Central memory CD8-positive, alpha-beta T cell (primary cell): ENCODE measurements around the gene BTN2A1.
A peak's percentile ranks its signal among the peaks of the same experiment; 100 is the strongest.

Experiments used
- ATAC-seq: fragments of 150-1000 bp; cut with Tn5 transposase; replicated peaks from 2 replicates; pipeline ENCODE4 v1.10.0; 2022; ENCODE audit warnings: mild to moderate bottlenecking, moderate FRiP score, moderate number of reproducible peaks; ENCODE audit not compliant: poor library complexity, severe bottlenecking; ENCODE audit errors: extremely low read depth
- DNase-seq, 2 donors: peaks; one replicate each; pipeline ENCODE4 v3.0.0; 2021; ENCODE audit warnings: low spot score in 2 of 2
- H3K27ac Mint-ChIP-seq: one replicate; pipeline ENCODE4 v1.8.0; 2022; ENCODE audit warnings: low read depth, mild to moderate bottlenecking, moderate library complexity, mixed read lengths
- H3K27me3 Mint-ChIP-seq: one replicate; pipeline ENCODE4 v1.8.0; 2022; ENCODE audit warnings: mixed read lengths
- H3K36me3 Mint-ChIP-seq: one replicate; pipeline ENCODE4 v1.8.0; 2022; ENCODE audit warnings: mild to moderate bottlenecking, moderate library complexity, mixed read lengths; ENCODE audit not compliant: insufficient read depth
- H3K4me1 Mint-ChIP-seq: one replicate; pipeline ENCODE4 v1.8.0; 2022; ENCODE audit warnings: mixed read lengths
- H3K4me3 Mint-ChIP-seq: one replicate; pipeline ENCODE4 v1.8.0; 2022; ENCODE audit warnings: mild to moderate bottlenecking, moderate library complexity, mixed read lengths
- H3K9me3 Mint-ChIP-seq: one replicate; pipeline ENCODE4 v1.8.0; 2022; ENCODE audit warnings: mixed read lengths

Gene BTN2A1

GRCh38 chr6:26439151-26440125, 18.3 kb upstream of the BTN2A1 start:
- no peak for DNase-seq
- Mint-ChIP-seq H3K36me3 (peaks cover 11% of the 10 kb centered on the region), H3K27ac (peak overlapping the region; percentile 100), H3K27me3 (no peaks in the 10 kb centered on the region), H3K9me3 (peaks cover 3% of the 10 kb centered on the region), H3K4me1 (peaks cover 41% of the 10 kb centered on the region), H3K4me3 (peak overlapping the region; percentile 99)
- no peak for ATAC-seq

- Mint-ChIP-seq H3K27me3 (no peaks in the 10 kb centered on the region), H3K36me3 (peaks cover 26% of the 10 kb centered on the region), H3K27ac (peak overlapping the region; percentile 100), H3K4me3 (peak overlapping the region; percentile 99), H3K4me1 (peaks cover 56% of the 10 kb centered on the region), H3K9me3 (no peaks in the 10 kb centered on the region)
- no peak for DNase-seq
- ATAC-seq, result peak; percentile 17
Measured at GRCh38 chr6:26440977-26441358, 16.8 kb upstream of the BTN2A1 start.

DNA sequence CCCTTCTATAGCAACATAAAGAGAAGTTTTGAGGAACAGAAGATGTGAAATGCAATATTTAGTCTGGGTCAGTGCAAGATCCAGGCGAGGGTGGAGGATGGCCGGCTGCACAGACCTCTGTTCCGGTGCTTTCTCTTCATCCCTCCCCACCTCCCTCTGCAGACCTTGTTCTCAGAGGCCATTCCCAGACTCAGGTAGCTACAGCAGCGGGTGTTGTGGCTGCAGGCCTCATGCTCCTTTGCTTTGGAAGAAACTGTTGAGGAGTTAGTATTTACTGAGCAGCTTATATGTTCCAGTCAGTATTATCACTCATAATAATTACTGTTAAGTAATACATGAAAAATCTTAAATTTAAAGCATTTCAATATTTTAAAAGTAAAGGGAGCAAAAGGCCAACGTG, 15.8 kb upstream of the BTN2A1 start:
- no peak for ATAC-seq
- Mint-ChIP-seq H3K27me3 (no peaks in the 10 kb centered on the region), H3K4me3 (peak overlapping the region; percentile 99), H3K4me1 (peaks cover 60% of the 10 kb centered on the region), H3K27ac (peak overlapping the region; percentile 100), H3K36me3 (peaks cover 31% of the 10 kb centered on the region), H3K9me3 (no peaks in the 10 kb centered on the region)
- no peak for DNase-seq

DNA sequence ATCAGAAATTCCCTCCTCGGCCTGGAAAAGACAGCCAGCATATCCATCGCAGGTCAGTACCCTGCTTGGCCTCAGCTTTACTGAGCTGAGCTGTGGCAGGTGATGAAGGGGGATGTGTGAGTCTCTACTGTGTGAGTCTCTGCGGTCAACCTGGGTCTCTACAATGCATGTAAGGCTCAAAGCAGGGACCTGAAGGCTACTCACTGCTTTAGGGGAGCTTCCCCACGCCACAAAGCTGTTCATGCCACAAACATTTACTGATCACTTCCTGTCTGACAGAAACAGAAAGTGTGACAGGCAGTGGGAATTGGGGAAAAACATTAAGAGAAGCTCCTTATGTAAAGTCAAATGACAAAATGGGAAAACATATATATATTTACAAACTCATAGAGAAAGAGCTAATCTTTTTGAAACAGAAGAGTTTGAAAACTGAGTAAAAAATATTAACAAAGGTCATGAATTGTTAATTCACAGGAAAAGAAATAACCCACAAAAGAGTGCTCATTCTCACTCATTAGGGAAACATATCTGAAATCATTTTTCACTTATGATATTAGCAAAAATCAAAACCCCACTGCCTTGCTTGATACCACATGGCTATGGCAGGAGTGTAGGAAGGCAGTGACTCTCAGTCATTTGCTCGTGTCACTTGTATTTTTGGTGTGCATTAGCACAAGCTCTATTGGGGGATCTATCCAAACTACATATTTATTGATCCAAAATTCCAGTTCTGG, 11.7 kb upstream of the BTN2A1 start:
- peak overlapping the region; percentile 53 for H3K4me3 Mint-ChIP-seq
- no peaks in the 10 kb centered on the region for H3K27me3 Mint-ChIP-seq
- peak overlapping the region; percentile 52 for H3K27ac Mint-ChIP-seq
- H3K4me1 Mint-ChIP-seq, result peaks cover 56% of the 10 kb centered on the region
- ATAC-seq (peak; percentile 78), DNase-seq (no peak)
- H3K36me3 Mint-ChIP-seq, result peaks cover 46% of the 10 kb centered on the region
- H3K9me3 Mint-ChIP-seq, result no peaks in the 10 kb centered on the region

DNA sequence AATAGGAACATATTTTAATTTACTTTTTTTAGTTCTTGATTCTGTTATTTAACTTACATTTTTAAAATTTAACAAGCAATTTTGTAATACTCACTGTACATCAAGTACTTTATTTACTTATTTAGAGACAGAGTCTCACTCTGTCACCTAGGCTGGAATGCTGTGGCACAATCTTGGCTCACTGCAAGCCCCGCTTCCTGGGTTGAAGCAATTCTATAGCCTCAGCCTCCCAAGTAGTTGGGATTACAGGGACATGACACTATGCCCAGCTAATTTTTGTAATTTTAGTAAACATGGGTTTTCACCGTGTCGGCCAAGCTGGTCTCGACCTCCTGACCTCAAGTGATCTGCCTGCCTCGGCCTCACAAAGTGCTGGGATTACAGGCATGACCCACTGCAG, 10.5 kb upstream of the BTN2A1 start:
- Mint-ChIP-seq H3K27me3 (no peaks in the 10 kb centered on the region), H3K36me3 (peaks cover 52% of the 10 kb centered on the region), H3K4me1 (peaks cover 53% of the 10 kb centered on the region), H3K27ac (no peak overlapping the region), H3K4me3 (no peak overlapping the region), H3K9me3 (no peaks in the 10 kb centered on the region)
- ATAC-seq (no peak), DNase-seq (no peak)

DNA sequence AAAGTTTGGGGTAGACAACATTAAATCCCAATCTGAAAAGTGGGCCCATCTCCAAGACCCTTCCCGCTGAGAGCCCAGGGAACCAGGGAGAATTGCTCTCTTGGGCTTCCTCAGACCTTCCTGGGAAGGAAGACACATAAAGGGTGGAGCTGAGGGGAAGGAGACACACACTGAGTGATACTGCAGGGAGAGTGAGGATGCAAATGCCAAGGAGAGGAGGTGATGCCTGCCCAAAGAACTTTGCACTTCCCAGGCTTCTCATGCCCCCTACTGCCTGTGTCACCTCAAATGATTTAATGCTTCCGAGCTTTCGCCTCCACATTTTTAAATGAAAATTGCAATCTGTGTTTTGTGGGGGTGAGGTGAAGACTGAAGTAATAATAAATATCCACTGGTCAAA, 7.5 kb upstream of the BTN2A1 start:
- peaks cover 27% of the 10 kb centered on the region for H3K4me1 Mint-ChIP-seq
- ATAC-seq (no peak), DNase-seq (no peak)
- no peak overlapping the region for H3K4me3 Mint-ChIP-seq
- H3K9me3 Mint-ChIP-seq, result no peaks in the 10 kb centered on the region
- H3K27me3 Mint-ChIP-seq, result no peaks in the 10 kb centered on the region
- H3K36me3 Mint-ChIP-seq, result peaks cover 41% of the 10 kb centered on the region
- H3K27ac Mint-ChIP-seq, result peak overlapping the region; percentile 72

- ATAC-seq (no peak), DNase-seq (no peak)
- peaks cover 38% of the 10 kb centered on the region for H3K4me1 Mint-ChIP-seq
- no peak overlapping the region for H3K4me3 Mint-ChIP-seq
- H3K9me3 Mint-ChIP-seq, result no peaks in the 10 kb centered on the region
- no peak overlapping the region for H3K27ac Mint-ChIP-seq
- H3K27me3 Mint-ChIP-seq, result no peaks in the 10 kb centered on the region
- H3K36me3 Mint-ChIP-seq, result peaks cover 34% of the 10 kb centered on the region
Measured at GRCh38 chr6:26452631-26453235, 5.0 kb upstream of the BTN2A1 start.

GRCh38 chr6:26454631-26455030, 3.1 kb upstream of the BTN2A1 start:
- DNase-seq (no peak), ATAC-seq (no peak)
- peaks cover 44% of the 10 kb centered on the region for H3K4me1 Mint-ChIP-seq
- H3K36me3 Mint-ChIP-seq, result peaks cover 36% of the 10 kb centered on the region
- H3K4me3 Mint-ChIP-seq, result no peak overlapping the region
- no peaks in the 10 kb centered on the region for H3K9me3 Mint-ChIP-seq
- H3K27ac Mint-ChIP-seq, result peak overlapping the region; percentile 38
- no peaks in the 10 kb centered on the region for H3K27me3 Mint-ChIP-seq

- peak overlapping the region; percentile 38 for H3K27ac Mint-ChIP-seq
- H3K27me3 Mint-ChIP-seq, result no peaks in the 10 kb centered on the region
- peaks cover 36% of the 10 kb centered on the region for H3K36me3 Mint-ChIP-seq
- no peaks in the 10 kb centered on the region for H3K9me3 Mint-ChIP-seq
- DNase-seq (no peak), ATAC-seq (no peak)
- no peak overlapping the region for H3K4me3 Mint-ChIP-seq
- H3K4me1 Mint-ChIP-seq, result peaks cover 49% of the 10 kb centered on the region
Measured at GRCh38 chr6:26455357-26455970, 2.3 kb upstream of the BTN2A1 start.

GRCh38 chr6:26457264-26457805, 420 bp upstream of the BTN2A1 start:
- peaks cover 37% of the 10 kb centered on the region for H3K36me3 Mint-ChIP-seq
- no peaks in the 10 kb centered on the region for H3K27me3 Mint-ChIP-seq
- DNase-seq, result no peak
- H3K27ac Mint-ChIP-seq, result peak overlapping the region; percentile 91
- no peaks in the 10 kb centered on the region for H3K9me3 Mint-ChIP-seq
- peaks cover 62% of the 10 kb centered on the region for H3K4me1 Mint-ChIP-seq
- ATAC-seq, result peak; percentile 7
- H3K4me3 Mint-ChIP-seq, result peak overlapping the region; percentile 97

DNA sequence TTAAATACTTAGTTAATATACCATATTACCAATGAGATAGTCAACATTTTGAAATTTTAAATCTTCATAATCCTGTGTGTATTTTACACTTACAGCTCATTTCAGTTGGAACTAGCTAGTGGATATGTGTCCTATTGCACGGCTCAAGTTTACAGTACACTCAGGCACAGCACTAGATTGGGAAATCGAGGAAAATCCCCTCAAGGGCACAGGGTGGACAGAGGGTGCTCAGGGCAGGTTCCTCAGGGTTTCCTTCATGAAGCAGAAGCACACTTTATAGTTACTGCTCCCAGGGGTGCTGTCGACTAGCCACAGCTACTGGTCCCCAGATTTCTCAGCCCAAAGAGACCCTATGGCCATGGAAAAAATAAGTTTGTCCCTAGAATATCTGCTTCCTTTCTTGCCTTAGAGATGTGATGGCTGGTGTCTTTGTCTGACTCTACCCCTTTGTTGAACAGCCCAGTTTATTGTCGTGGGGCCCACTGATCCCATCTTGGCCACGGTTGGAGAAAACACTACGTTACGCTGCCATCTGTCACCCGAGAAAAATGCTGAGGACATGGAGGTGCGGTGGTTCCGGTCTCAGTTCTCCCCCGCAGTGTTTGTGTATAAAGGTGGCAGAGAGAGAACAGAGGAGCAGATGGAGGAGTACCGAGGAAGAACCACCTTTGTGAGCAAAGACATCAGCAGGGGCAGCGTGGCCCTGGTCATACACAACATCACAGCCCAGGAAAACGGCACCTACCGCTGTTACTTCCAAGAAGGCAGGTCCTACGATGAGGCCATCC, 1.5 kb downstream of the BTN2A1 start:
- H3K27ac Mint-ChIP-seq, result peak overlapping the region; percentile 29
- ATAC-seq, result no peak
- H3K36me3 Mint-ChIP-seq, result peaks cover 54% of the 10 kb centered on the region
- no peaks in the 10 kb centered on the region for H3K27me3 Mint-ChIP-seq
- DNase-seq, result no peak
- H3K9me3 Mint-ChIP-seq, result no peaks in the 10 kb centered on the region
- peaks cover 76% of the 10 kb centered on the region for H3K4me1 Mint-ChIP-seq
- H3K4me3 Mint-ChIP-seq, result peak overlapping the region; percentile 97
